Stomach (tissue), 9 donors: Measurements from ENCODE around the gene STEEP1. TPM values are rescaled to one million over a fixed set of nuclear protein-coding genes. Genes with fewer than 3 reads are reported as not detected.

Experiments
- DNase-seq, 2 donors: peaks; one replicate each; pipeline versions ENCODE4 v3.0.0 to v3.0.0-alpha.2; 2013 to 2019
- H3K27ac ChIP-seq, 5 donors: fragments of 200-600 bp in 4 of 5; sonication (generic) in 4 of 5; one replicate each; pipeline ENCODE4 v1.5.1; 2013 to 2019; ENCODE audit warnings: mild to moderate bottlenecking in 1 of 5, moderate library complexity in 1 of 5
- H3K27me3 ChIP-seq, 3 donors: fragments of 200-600 bp; sonication (generic); one replicate each; pipeline ENCODE4 v1.5.1; 2017 to 2019; ENCODE audit warnings: mixed run types in 1 of 3
- H3K36me3 ChIP-seq, 4 donors: fragments of 200-600 bp; sonication (generic); 1 replicate in 3 of 4; 2 replicates in 1 of 4; pipeline ENCODE4 v1.5.1; 2016 to 2019
- H3K4me1 ChIP-seq, 4 donors: fragments of 200-600 bp; sonication (generic); one replicate each; pipeline ENCODE4 v1.5.1; 2016 to 2019
- H3K4me3 ChIP-seq, 4 donors: fragments of 200-600 bp; sonication (generic) in 3 of 4; one replicate each; pipeline ENCODE4 v1.5.1; 2016 to 2019; ENCODE audit warnings: mild to moderate bottlenecking in 1 of 4
- H3K9me3 ChIP-seq, 4 donors: fragments of 200-600 bp; sonication (generic); one replicate each; pipeline ENCODE4 v1.5.1; 2016 to 2019
- EP300 ChIP-seq: sonication (generic); formaldehyde crosslinking; IDR thresholded peaks from one replicate; pipeline ENCODE4 v1.6.1; 2017; ENCODE audit warnings: antibody characterized with exemption
- POLR2A ChIP-seq, 4 donors: fragments of 450-650 bp; IDR thresholded peaks; one replicate each; pipeline ENCODE4 v1.6.1; 2016; ENCODE audit warnings: antibody characterized with exemption in 4 of 4, control low read depth in 2 of 4, mild to moderate bottlenecking in 1 of 4, moderate library complexity in 1 of 4
- POLR2AphosphoS5 ChIP-seq, 3 donors: sonication (generic); formaldehyde crosslinking; IDR thresholded peaks; one replicate each; pipeline ENCODE4 v1.6.1; 2016; ENCODE audit warnings: antibody characterized with exemption in 3 of 3
- WGBS, 5 donors: extraction: QIAGEN DNeasy Blood & Tissue Kit in 3 of 5; methylation state at CpG; one replicate each; pipeline versions ENCODE4 v1.1.5 to v1.1.7; 2013 to 2018; 5-methylcytosine and 5-hydroxymethylcytosine counted together
- intact Hi-C: fragments of 100-400 bp; cut with DNase I; formaldehyde crosslinking; loops from one replicate; pipeline ENCODE4 v1.15.1; 2023; ENCODE audit warnings: low total_unique reads
- polyA plus RNA-seq, 3 donors: library from polyadenylated mRNA; stranded (reverse); fragments of 200-250 nt; gene quantifications; one replicate each; pipeline ENCODE4 v1.2.3, GENCODE V29; 2013
- total RNA-seq, 5 donors: library from RNA; depleted of rRNA; stranded (reverse); fragments of >200 nt; gene quantifications; one replicate each; pipeline versions ENCODE4 v1.1.0 to v1.2.3, GENCODE V29; 2014 to 2016
- TF ChIP-seq, protein P1 (sequence below), 7 experiments: fragments of 450-650 bp in 4 of 7; fragments of 200-600 bp in 3 of 7; sonication (generic) in 3 of 7; IDR thresholded peaks; one replicate each; pipeline ENCODE4 v1.5.1; 2016 to 2019; ENCODE audit warnings: antibody characterized with exemption in 7 of 7, control low read depth in 2 of 7, mild to moderate bottlenecking in 1 of 7
- donor health status: healthy with polysubstance abuse.
- donor health status: Bipolar disorder and iron deficiency.
- donor health status: healthy.

The STEEP1 gene
- total and polyA plus RNA-seq, 8 donors, result 9.8 to 60.8 (median 14.9) TPM

DNA sequence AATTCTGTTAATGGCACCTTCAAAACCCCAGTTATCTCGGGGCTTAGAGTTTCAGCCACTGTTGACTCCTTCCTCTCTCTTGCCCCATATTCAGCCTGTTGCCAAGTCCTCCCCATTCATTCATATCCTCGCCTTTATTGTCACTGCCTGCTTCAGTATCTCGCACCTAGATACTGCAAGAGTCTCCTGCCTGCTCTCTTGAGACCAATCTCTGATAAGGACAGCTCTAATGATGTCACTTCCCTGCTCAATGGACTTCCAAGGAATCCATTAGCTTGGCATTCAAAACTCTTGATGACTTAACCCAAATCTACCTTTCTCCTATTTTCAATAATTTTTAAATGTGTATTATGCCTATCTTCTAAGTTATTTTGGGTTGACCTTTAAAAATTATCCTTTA is 8.0 kb upstream of the STEEP1 start:
- Histone ChIP-seq H3K4me3 (peak overlapping the region in 3 of 4 donors; percentile 58 to 74 (median 68)), H3K36me3 (peaks cover 0 to 7% (median 3%) of the 10 kb centered on the region in 4 donors), H3K27ac (peak overlapping the region in 4 of 5 donors; percentile 89 to 94 (median 94)), H3K27me3 (peaks cover 0 to 6% (median 0%) of the 10 kb centered on the region in 3 donors), H3K4me1 (peaks cover 0 to 22% (median 11%) of the 10 kb centered on the region in 4 donors), H3K9me3 (no peaks in the 10 kb centered on the region)
- DNase-seq, result peak in 1 of 2 donors; percentile 12
- WGBS, 5 donors, result 31 to 46% (median 40%) methylated on average over 3 of the region's 3 CpGs
- intact Hi-C loops, result no loop called here
- TF ChIP-seq EP300, result no peak
- TF ChIP-seq POLR2A (IDR thresholded peaks at IDR 0.05), result no peak

DNA sequence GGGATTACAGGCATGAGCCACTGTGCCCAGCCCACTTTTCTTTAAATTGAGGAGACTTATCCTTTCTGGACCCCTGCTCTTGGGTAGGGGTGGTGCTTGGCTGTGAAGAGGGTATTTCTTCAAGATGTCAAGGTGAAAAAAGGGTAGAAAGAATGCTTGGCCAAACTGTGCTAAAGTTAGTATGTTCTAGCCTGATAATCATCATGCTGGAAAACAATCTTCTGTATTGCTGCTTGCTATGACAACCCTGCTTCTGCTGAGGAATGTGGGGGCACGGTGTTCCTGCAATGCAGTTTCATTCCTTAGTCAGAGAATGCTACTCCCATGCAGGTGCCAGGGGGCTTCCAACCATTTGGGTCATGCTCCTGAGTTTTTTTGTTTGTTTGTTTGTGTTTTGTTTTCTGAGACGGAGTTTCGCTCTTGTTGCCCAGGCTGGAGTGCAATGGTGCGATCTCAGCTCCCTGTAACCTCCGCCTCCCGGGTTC is 5.2 kb upstream of the STEEP1 start:
- no peaks in the 10 kb centered on the region for H3K9me3 ChIP-seq
- no peak for DNase-seq
- no peak overlapping the region for H3K4me3 ChIP-seq
- TF ChIP-seq EP300 (no peak), POLR2AphosphoS5 (IDR thresholded peaks at IDR 0.05) (no peak), POLR2A (IDR thresholded peaks at IDR 0.05) (no peak)
- TF ChIP-seq, protein P1, sequence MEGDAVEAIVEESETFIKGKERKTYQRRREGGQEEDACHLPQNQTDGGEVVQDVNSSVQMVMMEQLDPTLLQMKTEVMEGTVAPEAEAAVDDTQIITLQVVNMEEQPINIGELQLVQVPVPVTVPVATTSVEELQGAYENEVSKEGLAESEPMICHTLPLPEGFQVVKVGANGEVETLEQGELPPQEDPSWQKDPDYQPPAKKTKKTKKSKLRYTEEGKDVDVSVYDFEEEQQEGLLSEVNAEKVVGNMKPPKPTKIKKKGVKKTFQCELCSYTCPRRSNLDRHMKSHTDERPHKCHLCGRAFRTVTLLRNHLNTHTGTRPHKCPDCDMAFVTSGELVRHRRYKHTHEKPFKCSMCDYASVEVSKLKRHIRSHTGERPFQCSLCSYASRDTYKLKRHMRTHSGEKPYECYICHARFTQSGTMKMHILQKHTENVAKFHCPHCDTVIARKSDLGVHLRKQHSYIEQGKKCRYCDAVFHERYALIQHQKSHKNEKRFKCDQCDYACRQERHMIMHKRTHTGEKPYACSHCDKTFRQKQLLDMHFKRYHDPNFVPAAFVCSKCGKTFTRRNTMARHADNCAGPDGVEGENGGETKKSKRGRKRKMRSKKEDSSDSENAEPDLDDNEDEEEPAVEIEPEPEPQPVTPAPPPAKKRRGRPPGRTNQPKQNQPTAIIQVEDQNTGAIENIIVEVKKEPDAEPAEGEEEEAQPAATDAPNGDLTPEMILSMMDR (IDR thresholded peaks at IDR 0.05), result no peak
- H3K4me1 ChIP-seq, result peaks cover 0 to 12% (median 8%) of the 10 kb centered on the region in 4 donors
- 82 to 88% (median 88%) methylated on average over 6 of the region's 6 CpGs for whole genome bisulfite sequencing, 5 donors
- no peaks in the 10 kb centered on the region for H3K36me3 ChIP-seq
- H3K27me3 ChIP-seq, result peaks cover 0 to 6% (median 0%) of the 10 kb centered on the region in 3 donors
- intact Hi-C loops, result no loop called here
- no peak overlapping the region for H3K27ac ChIP-seq

DNA sequence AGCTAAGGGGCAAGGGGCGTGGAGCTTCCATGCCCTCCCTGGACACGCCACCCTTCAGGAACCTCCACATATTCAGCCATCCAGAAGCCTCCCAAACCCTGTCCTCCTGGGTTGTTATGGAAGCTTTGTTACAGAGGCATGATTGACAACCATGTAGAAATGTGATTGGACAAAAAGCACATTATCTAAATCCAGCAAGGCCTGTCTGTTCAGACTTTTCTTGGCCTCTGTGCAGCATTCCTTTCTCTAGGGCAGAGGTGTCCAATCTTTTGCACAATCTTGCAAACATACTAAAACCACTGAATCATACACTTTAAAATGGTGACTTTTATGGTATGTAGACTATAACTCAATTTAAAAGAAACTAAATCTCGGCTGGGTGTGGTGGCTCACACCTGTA is 12.7 kb downstream of the STEEP1 start:
- peaks cover 0 to 14% (median 5%) of the 10 kb centered on the region in 4 donors for H3K36me3 ChIP-seq
- no peak overlapping the region for H3K4me3 ChIP-seq
- no peaks in the 10 kb centered on the region for H3K27me3 ChIP-seq
- WGBS, 5 donors, result 73 to 93% (median 86%) methylated on average over 3 of the region's 3 CpGs
- H3K27ac ChIP-seq, result no peak overlapping the region
- H3K9me3 ChIP-seq, result no peaks in the 10 kb centered on the region
- DNase-seq, result no peak
- TF ChIP-seq, protein P1 (IDR thresholded peaks at IDR 0.05), result no peak
- no peak for TF ChIP-seq POLR2AphosphoS5 (IDR thresholded peaks at IDR 0.05)
- TF ChIP-seq POLR2A (IDR thresholded peaks at IDR 0.05), result no peak
- TF ChIP-seq EP300, result no peak
- H3K4me1 ChIP-seq, result no peaks in the 10 kb centered on the region
- intact Hi-C loops, result no loop called here

DNA sequence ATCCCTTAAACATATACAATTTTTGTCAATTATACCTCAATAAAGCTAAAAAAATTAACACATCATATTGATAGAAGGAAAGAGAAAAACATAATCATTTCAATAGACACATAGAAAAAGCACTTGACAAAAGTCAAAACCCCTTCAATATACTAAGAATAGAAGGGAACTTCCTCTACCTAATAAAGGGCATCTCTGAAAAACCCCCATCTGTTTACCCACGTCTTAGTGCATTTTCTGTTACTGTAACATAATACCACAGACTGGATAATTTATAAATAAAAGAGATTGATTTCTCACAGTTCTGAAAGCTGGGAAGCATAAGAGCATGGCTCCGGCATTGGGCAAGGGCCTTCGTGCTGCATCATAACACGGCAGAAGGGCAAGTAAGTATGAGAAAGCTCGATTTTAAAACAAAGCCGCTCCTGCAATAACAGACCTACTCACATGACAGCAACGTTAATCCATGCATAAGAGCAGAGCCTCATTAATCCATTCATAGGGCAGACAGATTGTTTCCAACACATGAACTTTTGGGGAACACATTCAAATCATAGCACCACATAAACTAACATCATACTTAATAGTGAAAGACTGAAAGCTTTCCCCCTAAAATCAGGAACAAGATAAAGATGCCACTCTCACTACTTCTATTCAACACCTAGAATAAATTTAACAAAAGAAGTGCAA is 15.7 kb downstream of the STEEP1 start:
- Histone ChIP-seq H3K27me3 (no peaks in the 10 kb centered on the region), H3K4me1 (no peaks in the 10 kb centered on the region), H3K9me3 (no peaks in the 10 kb centered on the region), H3K27ac (no peak overlapping the region), H3K4me3 (no peak overlapping the region), H3K36me3 (no peaks in the 10 kb centered on the region)
- no peak for TF ChIP-seq EP300
- TF ChIP-seq POLR2AphosphoS5 (IDR thresholded peaks at IDR 0.05), result no peak
- intact Hi-C loops, result no loop called here
- DNase-seq, result no peak
- WGBS, 5 donors, result 40 to 70% (median 65%) methylated on average over 7 of the region's 7 CpGs

DNA sequence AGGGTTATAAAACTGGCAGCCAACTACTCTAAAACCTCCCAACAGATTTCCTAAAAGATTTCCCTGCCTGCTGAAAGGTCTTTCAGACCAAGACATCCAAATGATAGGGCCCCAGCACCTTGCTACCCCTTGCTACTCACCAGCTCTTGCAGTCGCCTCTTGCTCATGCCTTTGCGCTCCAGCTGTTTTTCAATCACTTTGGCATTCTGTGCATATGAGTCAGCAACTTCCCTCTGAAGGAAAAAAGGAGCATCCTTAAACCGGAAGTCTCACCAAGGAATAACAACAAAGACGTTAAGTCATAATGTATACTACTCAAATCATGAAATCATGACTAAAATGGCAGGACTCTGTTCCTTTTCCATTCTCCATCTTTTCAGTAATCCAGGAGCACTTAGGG is 24.0 kb downstream of the STEEP1 start:
- peaks cover 0 to 41% (median 26%) of the 10 kb centered on the region in 4 donors for H3K36me3 ChIP-seq
- no peaks in the 10 kb centered on the region for H3K27me3 ChIP-seq
- TF ChIP-seq POLR2AphosphoS5 (IDR thresholded peaks at IDR 0.05) (no peak), POLR2A (IDR thresholded peaks at IDR 0.05) (no peak)
- TF ChIP-seq, protein P1 (IDR thresholded peaks at IDR 0.05), result no peak
- DNase-seq, result no peak
- intact Hi-C loops, result no loop called here
- no peaks in the 10 kb centered on the region for H3K4me1 ChIP-seq
- H3K4me3 ChIP-seq, result no peak overlapping the region
- no peaks in the 10 kb centered on the region for H3K9me3 ChIP-seq
- 62 to 80% (median 76%) methylated on average over 4 of the region's 4 CpGs for WGBS, 5 donors
- no peak overlapping the region for H3K27ac ChIP-seq
